Small intestine (tissue), 16 donors: ENCODE data around the gene RD3L. TPM values are rescaled to one million over a fixed set of nuclear protein-coding genes. Genes with fewer than 3 reads are reported as not detected.
A peak's percentile ranks its signal among the peaks of the same experiment; 100 is the strongest.
"Not testable (repeated sequence)": the region's sequence is repeated elsewhere in the genome, so short reads cannot be mapped to it uniquely, and the experiment has no call there.

Experiments
- DNase-seq, 2 donors: peaks; one replicate each; pipeline versions ENCODE4 v3.0.0 to v3.0.0-alpha.2; 2013
- FAIRE-seq: peaks from 2 replicates; lab custom pipeline; 2012; peaks lifted over from hg19 to GRCh38; lab: Jason Lieb, UNC
- H3K27ac ChIP-seq, 3 donors: one replicate each; pipeline ENCODE4 v1.5.1; 2013; ENCODE audit warnings: low read length in 2 of 3, mild to moderate bottlenecking in 2 of 3, control low read depth in 1 of 3, inconsistent platforms in 1 of 3, low read depth in 1 of 3, moderate library complexity in 1 of 3
- H3K27me3 ChIP-seq, 3 donors: one replicate each; pipeline ENCODE4 v1.6.1; 2013; ENCODE audit warnings: low read length in 3 of 3, inconsistent platforms in 1 of 3; ENCODE audit not compliant: control insufficient read depth in 3 of 3, insufficient read depth in 3 of 3
- H3K36me3 ChIP-seq, 3 donors: one replicate each; pipeline ENCODE4 v1.6.1; 2013; ENCODE audit warnings: low read length in 3 of 3, inconsistent platforms in 1 of 3, low read depth in 1 of 3, mild to moderate bottlenecking in 1 of 3, moderate library complexity in 1 of 3; ENCODE audit not compliant: control insufficient read depth in 3 of 3, insufficient read depth in 2 of 3
- H3K4me1 ChIP-seq, 3 donors: one replicate each; pipeline ENCODE4 v1.6.1; 2013; ENCODE audit warnings: low read length in 2 of 3, inconsistent platforms in 1 of 3, low read depth in 1 of 3, mild to moderate bottlenecking in 1 of 3, moderate library complexity in 1 of 3; ENCODE audit not compliant: control insufficient read depth in 3 of 3, insufficient read depth in 2 of 3
- H3K4me3 ChIP-seq, 3 donors: one replicate each; pipeline ENCODE4 v1.5.1; 2013; ENCODE audit warnings: low read length in 3 of 3, control low read depth in 1 of 3, inconsistent platforms in 1 of 3, low read depth in 1 of 3, mild to moderate bottlenecking in 1 of 3, moderate library complexity in 1 of 3
- H3K9me3 ChIP-seq, 2 donors: one replicate each; pipeline ENCODE4 v1.6.1; 2013; ENCODE audit warnings: low read depth in 1 of 2, low read length in 1 of 2; ENCODE audit not compliant: control insufficient read depth in 2 of 2, insufficient read depth in 1 of 2
- WGBS, 3 donors: extraction: QIAGEN DNeasy Blood & Tissue Kit; methylation state at CpG; one replicate each; pipeline ENCODE4 v1.1.7; 2013; 5-methylcytosine and 5-hydroxymethylcytosine counted together
- long read RNA-seq, 10 donors: transcript quantifications; one replicate each; lab custom pipeline, GENCODE V29; 2026
- polyA plus RNA-seq, 4 donors: library from polyadenylated mRNA; stranded (reverse) in 3 of 4; unstranded in 1 of 4; fragments of 200-250 nt in 3 of 4; fragments of 120-200 nt in 1 of 4; gene quantifications; one replicate each; pipeline versions ENCODE4 v1.2.1 to v1.2.3, GENCODE V29; 2013
- donor health status: healthy with polysubstance abuse.
- donor health status: control.
- donor health status: control.
- donor health status: Bipolar disorder and iron deficiency.
- donor health status: healthy.

RD3L gene
- polyA plus RNA-seq: not detected
- long read RNA-seq, donor 1: 0 reads
- long read RNA-seq, donor 2: 0 reads
- long read RNA-seq, donor 3: 0 reads
- long read RNA-seq, donor 4: 0 reads
- long read RNA-seq, donor 5: 0 reads
- long read RNA-seq, donor 6: 0 reads
- long read RNA-seq, donor 7: 0 reads
- long read RNA-seq, donor 8: 0 reads
- long read RNA-seq, donor 9: 0 reads
- long read RNA-seq, donor 10: 0 reads

DNA sequence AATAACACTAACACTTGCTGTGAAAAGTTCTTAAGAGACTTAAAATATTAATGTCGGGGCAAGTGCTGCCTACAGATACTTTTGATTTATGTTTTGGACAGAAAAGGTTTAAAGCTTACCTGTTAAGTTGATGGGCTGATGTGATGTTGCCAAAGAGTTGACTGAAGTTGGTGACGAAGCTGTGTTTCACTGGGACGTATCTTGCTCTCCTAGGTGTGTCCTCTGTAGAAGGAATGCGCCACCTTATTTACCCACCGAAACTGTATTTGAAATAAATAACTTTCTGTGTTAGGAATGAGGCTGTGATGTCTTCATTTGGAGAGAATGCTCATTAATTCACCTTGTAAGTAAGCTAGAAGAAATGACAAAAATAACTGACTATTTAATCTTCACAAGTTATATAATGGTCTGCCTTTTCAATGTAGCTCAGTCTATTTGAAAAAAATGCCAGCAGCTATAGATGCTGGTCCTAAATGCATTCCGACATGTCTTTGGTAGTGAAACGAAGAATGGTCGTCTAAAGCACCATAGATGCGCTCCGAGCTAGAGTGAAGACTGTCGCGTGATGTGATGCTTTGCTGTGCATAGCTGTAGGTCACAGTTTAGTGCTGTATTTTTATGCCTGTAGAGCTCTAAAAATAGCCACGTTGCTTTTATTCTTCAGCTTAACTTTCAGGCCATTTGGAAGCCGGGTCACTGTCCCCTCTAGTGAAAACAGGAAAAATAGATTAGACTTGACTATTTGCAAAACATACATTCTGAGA lies at the start of gene RD3L:
RD3L (minus strand) TSS at position 557 of the 764 bp plus-strand sequence. CDS start 834 bp downstream, outside the sequence.
- Histone ChIP-seq H3K27me3 (peaks cover 0 to 5% (median 3%) of the 10 kb centered on the region in 3 donors), H3K4me3 (no peak within 1 kb of the TSS), H3K4me1 (no peaks in the 10 kb centered on the region), H3K9me3 (no peaks in the 10 kb centered on the region), H3K27ac (no peak within 1 kb of the TSS), H3K36me3 (no peaks in the 10 kb centered on the region)
- 79 to 84% (median 80%) methylated on average over 14 of the region's 14 CpGs for WGBS, 3 donors
- no peak for FAIRE-seq
- no peak for DNase-seq

GRCh38 chr14:103989964-103990363 lies 47.6 kb upstream of the RD3L start:
- FAIRE-seq: no peak
- 89 to 97% (median 92%) methylated on average over 4 of the region's 4 CpGs for WGBS, 3 donors

DNA sequence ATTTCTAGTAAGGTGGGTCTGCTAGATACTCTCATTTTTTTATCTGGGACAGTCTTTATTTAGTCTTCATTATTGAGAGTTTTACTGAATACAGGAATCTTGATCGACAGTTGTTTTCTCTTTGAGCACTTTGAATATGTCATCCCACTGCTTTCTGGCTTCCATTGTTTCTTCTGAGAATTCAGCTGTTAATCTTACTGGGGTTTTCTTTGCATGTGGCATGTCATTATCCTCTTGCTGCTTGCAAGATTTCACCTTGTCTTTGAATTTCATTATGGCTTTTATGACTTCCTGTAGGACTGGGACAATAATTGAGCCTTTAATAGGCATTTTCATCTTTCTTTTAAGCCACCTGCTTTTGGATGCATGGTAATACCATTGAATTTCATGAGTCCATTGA lies 46.7 kb upstream of the RD3L start:
- FAIRE-seq: no peak

More at GRCh38 chr14:103989964-103990363, 47.6 kb upstream of the RD3L start:
- Histone ChIP-seq H3K4me1 (no peaks in the 10 kb centered on the region), H3K9me3 (peaks cover 0 to 8% of the 10 kb centered on the region in 2 donors), H3K27me3 (peaks cover 0 to 5% (median 3%) of the 10 kb centered on the region in 3 donors), H3K36me3 (no peaks in the 10 kb centered on the region), H3K4me3 (no peak overlapping the region), H3K27ac (no peak overlapping the region)
- DNase-seq: no peak

GRCh38 chr14:103984196-103984595 lies 41.9 kb upstream of the RD3L start:
- WGBS, 3 donors: 81 to 95% (median 88%) methylated on average over 5 of the region's 5 CpGs
- Histone ChIP-seq H3K27ac (no peak overlapping the region), H3K27me3 (peaks cover 0 to 2% (median 0%) of the 10 kb centered on the region in 3 donors), H3K9me3 (peaks cover 0 to under 1% of the 10 kb centered on the region in 2 donors), H3K4me3 (no peak overlapping the region), H3K4me1 (no peaks in the 10 kb centered on the region), H3K36me3 (no peaks in the 10 kb centered on the region)
- no peak for FAIRE-seq
- no peak for DNase-seq

More for the DNA sequence above, 46.7 kb upstream of the RD3L start:
- H3K4me3 ChIP-seq: no peak overlapping the region
- DNase-seq: no peak
- WGBS, 3 donors: 90 to 100% (median 91%) methylated on average over 1 of the region's 1 CpG
- no peak overlapping the region for H3K27ac ChIP-seq
- peaks cover 0 to 8% of the 10 kb centered on the region in 2 donors for H3K9me3 ChIP-seq
- no peaks in the 10 kb centered on the region for H3K36me3 ChIP-seq
- peaks cover 0 to 5% (median 3%) of the 10 kb centered on the region in 3 donors for H3K27me3 ChIP-seq
- H3K4me1 ChIP-seq: no peaks in the 10 kb centered on the region

- not testable (repeated sequence) for H3K27ac ChIP-seq, H3K4me3 ChIP-seq, H3K27me3 ChIP-seq, H3K36me3 ChIP-seq, FAIRE-seq, H3K9me3 ChIP-seq, H3K4me1 ChIP-seq
- peak in 1 of 2 donors; percentile 16 for DNase-seq
- 45 to 60% (median 58%) methylated on average over 10 to 14 of the region's 14 CpGs for WGBS, 3 donors
Observed at GRCh38 chr14:103980623-103981238, 38.4 kb upstream of the RD3L start.

GRCh38 chr14:103974575-103974974 lies 32.2 kb upstream of the RD3L start:
- Histone ChIP-seq H3K4me3 (no peak overlapping the region), H3K9me3 (no peaks in the 10 kb centered on the region), H3K36me3 (no peaks in the 10 kb centered on the region), H3K27me3 (peaks cover 0 to 2% (median 0%) of the 10 kb centered on the region in 3 donors), H3K4me1 (no peaks in the 10 kb centered on the region), H3K27ac (no peak overlapping the region)
- WGBS, 3 donors: 64 to 73% (median 72%) methylated on average over 2 of the region's 2 CpGs
- DNase-seq (no peak), FAIRE-seq (no peak)

DNA sequence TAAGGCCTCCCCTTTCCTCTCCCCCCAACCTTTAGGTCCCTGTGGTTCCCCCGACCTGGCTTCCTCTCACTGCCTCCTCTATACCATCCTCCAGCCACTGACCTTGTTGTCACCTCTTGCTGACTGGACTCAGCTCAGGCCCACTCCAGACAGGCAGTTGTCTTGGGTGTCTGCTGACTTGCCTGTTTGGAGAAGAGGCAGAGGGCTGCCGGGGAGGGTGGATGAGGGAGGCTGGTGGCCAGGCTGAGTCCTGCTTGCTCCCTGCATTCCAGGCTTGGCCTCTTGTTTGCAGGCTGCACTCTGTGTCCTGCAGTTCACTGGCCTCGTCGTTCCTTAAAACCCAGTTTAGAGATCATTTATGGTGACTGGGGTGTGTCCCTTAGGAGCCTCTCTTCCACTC lies 31.0 kb upstream of the RD3L start:
- peaks cover 0 to 2% (median 0%) of the 10 kb centered on the region in 3 donors for H3K27me3 ChIP-seq
- 43 to 54% (median 48%) methylated on average over 4 of the region's 4 CpGs for WGBS, 3 donors
- no peaks in the 10 kb centered on the region for H3K4me1 ChIP-seq
- FAIRE-seq: no peak
- no peaks in the 10 kb centered on the region for H3K36me3 ChIP-seq
- no peaks in the 10 kb centered on the region for H3K9me3 ChIP-seq
- no peak overlapping the region for H3K4me3 ChIP-seq
- no peak overlapping the region for H3K27ac ChIP-seq
- DNase-seq: no peak

GRCh38 chr14:103969961-103970360 lies 27.6 kb upstream of the RD3L start:
- H3K36me3 ChIP-seq: no peaks in the 10 kb centered on the region
- DNase-seq: no peak
- H3K27ac ChIP-seq: no peak overlapping the region
- H3K4me1 ChIP-seq: no peaks in the 10 kb centered on the region
- WGBS, 3 donors: 69 to 78% (median 70%) methylated on average over 4 of the region's 4 CpGs
- no peaks in the 10 kb centered on the region for H3K9me3 ChIP-seq
- no peak for FAIRE-seq
- H3K4me3 ChIP-seq: no peak overlapping the region
- H3K27me3 ChIP-seq: peaks cover 0 to 2% (median 0%) of the 10 kb centered on the region in 3 donors
